ENCODE data around the gene RTL1. TPM values are rescaled to one million over a fixed set of nuclear protein-coding genes. Genes with fewer than 3 reads are reported as not detected.

The RTL1 gene
- total RNA-seq, 1 experiment from 2014 or later: not detected

DNA sequence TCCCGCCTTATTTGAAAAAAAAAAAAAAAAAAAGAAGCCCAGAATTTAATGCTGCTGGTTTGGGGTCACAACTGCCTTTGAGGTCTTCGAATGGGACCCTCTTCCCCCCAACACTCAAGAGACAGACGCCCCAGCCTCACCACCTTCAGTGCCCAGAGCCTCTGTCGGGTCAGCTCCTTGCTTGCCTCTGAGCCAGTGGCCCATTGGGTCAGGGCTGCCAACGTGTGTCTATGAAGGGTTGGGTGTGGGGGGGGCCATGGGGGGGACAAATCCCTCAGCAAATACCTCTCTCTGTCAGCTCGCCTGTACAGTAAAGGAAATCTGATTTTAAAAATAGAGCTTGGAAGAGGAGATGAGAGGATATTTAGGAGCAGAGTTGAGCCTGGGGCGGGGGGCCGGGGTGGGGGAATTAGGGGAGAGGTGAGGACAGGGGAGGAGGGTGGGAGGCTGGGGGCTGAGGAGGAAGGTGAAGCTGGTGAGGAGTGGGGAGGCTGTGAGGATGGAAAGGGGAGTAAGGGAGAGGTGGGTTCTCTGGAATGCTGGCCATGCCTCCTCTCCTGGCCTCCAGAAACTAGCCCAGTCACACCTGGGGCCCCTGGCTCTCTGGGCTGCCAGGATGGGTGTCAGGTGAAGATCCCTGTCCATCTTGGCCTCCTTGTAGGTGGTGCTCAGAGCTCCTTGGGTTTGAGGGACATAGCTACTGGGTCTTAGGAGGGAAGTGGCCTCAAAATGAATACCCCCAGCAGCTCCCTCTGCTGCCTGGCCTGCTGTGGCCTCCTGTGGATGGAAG is 13.3 kb downstream of the RTL1 start:
- WGBS (ENCODE audit: extremely low coverage, insufficient read length, low lambda C conversion rate): no CpG with 5 or more reads among the region's 8 CpGs
- TF ChIP-seq, protein P1, sequence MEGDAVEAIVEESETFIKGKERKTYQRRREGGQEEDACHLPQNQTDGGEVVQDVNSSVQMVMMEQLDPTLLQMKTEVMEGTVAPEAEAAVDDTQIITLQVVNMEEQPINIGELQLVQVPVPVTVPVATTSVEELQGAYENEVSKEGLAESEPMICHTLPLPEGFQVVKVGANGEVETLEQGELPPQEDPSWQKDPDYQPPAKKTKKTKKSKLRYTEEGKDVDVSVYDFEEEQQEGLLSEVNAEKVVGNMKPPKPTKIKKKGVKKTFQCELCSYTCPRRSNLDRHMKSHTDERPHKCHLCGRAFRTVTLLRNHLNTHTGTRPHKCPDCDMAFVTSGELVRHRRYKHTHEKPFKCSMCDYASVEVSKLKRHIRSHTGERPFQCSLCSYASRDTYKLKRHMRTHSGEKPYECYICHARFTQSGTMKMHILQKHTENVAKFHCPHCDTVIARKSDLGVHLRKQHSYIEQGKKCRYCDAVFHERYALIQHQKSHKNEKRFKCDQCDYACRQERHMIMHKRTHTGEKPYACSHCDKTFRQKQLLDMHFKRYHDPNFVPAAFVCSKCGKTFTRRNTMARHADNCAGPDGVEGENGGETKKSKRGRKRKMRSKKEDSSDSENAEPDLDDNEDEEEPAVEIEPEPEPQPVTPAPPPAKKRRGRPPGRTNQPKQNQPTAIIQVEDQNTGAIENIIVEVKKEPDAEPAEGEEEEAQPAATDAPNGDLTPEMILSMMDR (conservative IDR thresholded peaks at IDR 0.05): no peak

More for the DNA sequence above, 13.3 kb downstream of the RTL1 start:
- H2AFZ ChIP-seq (ENCODE audit: low read length): no peak overlapping the region
- no peaks in the 10 kb centered on the region for H3K27me3 ChIP-seq (ENCODE audit: insufficient read depth, low read length)
- H3K4me1 ChIP-seq (ENCODE audit: insufficient read depth, low read length): peaks cover 4% of the 10 kb centered on the region; the same call in 1 of the 2 replicates
- H4K91ac ChIP-seq (ENCODE audit: insufficient read length, low read depth, low read length): no peak overlapping the region
- H3K4me2 ChIP-seq (ENCODE audit: insufficient read depth, insufficient read length, low read length): no peak overlapping the region
- no peak for DNase-seq
- no peak overlapping the region for H2AK5ac ChIP-seq (ENCODE audit: insufficient read length, low read length)
- H3K9ac ChIP-seq (ENCODE audit: extremely low read depth, insufficient read length, low read length): no peak overlapping the region
- no peak overlapping the region for H3K56ac ChIP-seq (ENCODE audit: insufficient read length, low read depth, low read length)
- no peak overlapping the region for H3T11ph ChIP-seq (ENCODE audit: low read length)
- H2BK15ac ChIP-seq (ENCODE audit: low read depth, low read length): no peak overlapping the region
- no peak overlapping the region for H3K4ac ChIP-seq (ENCODE audit: low read depth, low read length)
- H4K5ac ChIP-seq (ENCODE audit: insufficient read length, low read depth, low read length): no peak overlapping the region
- no peak overlapping the region for H2BK12ac ChIP-seq (ENCODE audit: insufficient read length, low read depth, low read length)
- H3K23me2 ChIP-seq (ENCODE audit: insufficient read length, low read depth, low read length, poor library complexity, severe bottlenecking): no peaks in the 10 kb centered on the region
- no peak overlapping the region for H3K23ac ChIP-seq (ENCODE audit: insufficient read length, low read depth, low read length)
- H3K9me3 ChIP-seq (ENCODE audit: control insufficient read depth, low read depth, low read length): no peaks in the 10 kb centered on the region
- no peak overlapping the region for H2BK5ac ChIP-seq (ENCODE audit: insufficient read length, low read length)
- Mint-ChIP-seq H3K36me3 (ENCODE audit: insufficient read depth in 1 of 3, low read depth in 3 of 3) (no peaks in the 10 kb centered on the region; a peak in 2 of 7 replicates), H3K4me3 (no peak overlapping the region), H3K27ac (no peak overlapping the region), H3K9me3 (peaks cover 0 to 3% of the 10 kb centered on the region in 2 experiments; a peak in 1 of 5 replicates), H3K4me1 (peaks cover 8 to 13% of the 10 kb centered on the region in 2 experiments), H3K27me3 (ENCODE audit: low read depth) (no peaks in the 10 kb centered on the region; the same call in 1 of the 2 replicates)
- H2BK20ac ChIP-seq (ENCODE audit: low read depth, low read length, poor library complexity, severe bottlenecking): no peak overlapping the region
- no peaks in the 10 kb centered on the region for H3K79me1 ChIP-seq (ENCODE audit: insufficient read depth, low read depth, low read length, poor library complexity, severe bottlenecking)
- H3K27ac ChIP-seq (ENCODE audit: insufficient read length, low read depth, low read length): no peak overlapping the region
- no peaks in the 10 kb centered on the region for H4K20me1 ChIP-seq (ENCODE audit: control insufficient read depth, insufficient read depth, insufficient read length)
- H3K79me2 ChIP-seq (ENCODE audit: insufficient read depth, low read length): no peaks in the 10 kb centered on the region
- H3K14ac ChIP-seq (ENCODE audit: insufficient read depth, low read length): no peak overlapping the region
- no peak overlapping the region for H4K8ac ChIP-seq (replicated peaks; ENCODE audit: insufficient read length, low read depth, low read length)
- no peak overlapping the region for H2BK120ac ChIP-seq (ENCODE audit: low read depth, low read length, poor library complexity, severe bottlenecking)
- no peak overlapping the region for H3K18ac ChIP-seq (ENCODE audit: insufficient read length, low read depth, low read length)

Data from H9 (cell line).